ENCODE measurements around the gene PITPNB.
A peak's percentile ranks its signal among the peaks of the same experiment; 100 is the strongest.

PITPNB gene

DNA sequence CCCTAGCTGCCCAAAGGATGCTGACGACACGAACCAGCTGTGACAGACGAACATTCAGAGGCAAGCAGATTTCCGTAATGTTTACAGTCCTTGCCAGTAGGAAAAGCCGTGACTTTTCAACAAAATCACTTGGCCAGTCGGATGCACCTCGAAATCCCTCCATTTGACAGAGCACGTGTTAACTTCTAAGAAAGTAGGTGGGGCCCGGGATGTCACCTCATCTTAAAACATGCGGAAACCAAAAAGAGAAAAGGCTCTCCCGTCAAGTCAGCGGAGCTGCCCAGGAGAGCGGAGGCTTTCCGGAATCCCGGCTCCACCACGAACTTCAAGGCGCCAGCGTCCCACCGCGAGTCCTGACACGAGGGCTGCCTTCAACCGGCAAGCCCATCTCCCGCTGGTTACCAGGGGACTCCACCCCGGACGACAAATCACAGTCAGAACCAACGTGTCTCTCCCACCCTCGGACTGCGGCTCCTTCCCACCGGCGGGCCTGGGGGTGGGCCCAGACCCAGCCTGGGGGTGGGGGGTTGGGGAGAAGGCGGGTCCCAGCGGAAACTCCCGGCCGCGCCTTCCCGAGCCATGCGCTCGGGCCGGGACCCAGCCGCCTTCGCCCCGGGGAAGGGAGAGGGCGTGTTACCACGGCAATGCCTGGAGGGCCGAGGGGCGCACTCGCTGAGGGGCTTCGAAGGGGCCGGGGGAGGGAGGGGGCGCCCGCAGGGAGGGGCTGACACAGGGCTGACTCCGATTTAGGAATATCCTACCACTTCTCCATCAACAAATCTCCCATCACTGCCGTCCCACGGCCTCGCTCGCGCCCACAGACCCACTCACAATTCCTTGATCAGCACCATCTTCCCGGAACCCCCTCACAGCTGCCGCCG is 475 bp downstream of the PITPNB start:
- DNase-seq, result no peak

DNA sequence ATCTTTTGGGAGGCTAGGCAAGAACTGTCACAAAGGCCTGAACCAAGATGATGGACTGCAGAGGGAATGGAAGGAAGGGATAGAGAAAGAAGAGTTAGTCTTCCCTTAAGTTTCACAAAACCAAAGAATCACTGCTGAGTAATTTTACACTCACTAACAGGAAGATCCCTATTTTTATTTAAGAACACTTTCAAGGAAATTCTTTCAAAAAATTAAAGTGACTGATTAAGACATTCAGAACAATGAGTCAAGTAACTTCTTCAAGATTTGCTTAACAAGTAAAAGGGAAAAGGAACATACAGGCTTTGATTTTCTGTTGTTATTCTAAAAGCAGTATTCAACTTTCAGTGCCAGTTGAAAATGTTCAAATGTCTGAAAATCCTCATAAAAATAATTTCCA is 3.1 kb downstream of the PITPNB start:
- no peak for DNase-seq

- no peak for DNase-seq
These were observed 5.8 kb downstream of the PITPNB start for GRCh38 chr22:27913162-27913741.

DNA sequence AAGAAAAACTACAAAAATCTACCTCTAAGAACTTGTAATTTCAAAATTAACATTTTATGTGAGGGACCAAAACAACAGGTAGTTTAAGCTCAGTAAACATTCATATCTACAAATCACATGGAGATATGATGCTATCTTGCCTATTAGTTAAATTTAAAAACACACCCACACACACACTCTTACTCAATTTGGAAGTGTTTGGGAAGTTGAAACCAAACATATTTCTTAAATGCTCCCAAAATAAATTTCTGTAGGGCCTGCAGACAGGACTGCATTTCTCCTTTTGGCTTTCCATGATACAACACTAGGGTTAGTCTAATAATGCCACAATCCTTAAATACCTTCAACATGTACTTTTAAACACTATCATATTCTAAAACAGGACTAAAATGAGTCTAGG is 7.0 kb downstream of the PITPNB start:
- DNase-seq, result no peak

DNA sequence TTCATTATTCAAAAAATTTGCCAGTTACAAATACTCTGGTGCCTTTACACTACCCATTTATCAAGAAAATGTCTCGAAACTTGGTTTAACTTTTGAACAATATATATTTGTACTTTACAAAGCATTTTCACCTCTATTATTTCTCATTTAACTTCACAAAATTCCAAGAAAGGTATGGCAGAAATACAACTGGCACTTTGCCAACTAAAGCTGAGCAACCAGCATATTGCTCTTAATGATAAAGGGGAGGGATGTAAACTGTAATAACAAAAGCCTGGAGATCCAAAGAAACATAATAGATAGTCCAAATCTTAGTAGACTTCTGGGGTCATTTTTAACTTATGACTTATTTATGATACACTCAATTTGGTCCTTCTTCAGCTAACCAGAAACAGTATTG is 7.7 kb downstream of the PITPNB start:
- DNase-seq, result no peak

GRCh38 chr22:27906241-27906640 is 12.8 kb downstream of the PITPNB start:
- DNase-seq, result no peak

DNA sequence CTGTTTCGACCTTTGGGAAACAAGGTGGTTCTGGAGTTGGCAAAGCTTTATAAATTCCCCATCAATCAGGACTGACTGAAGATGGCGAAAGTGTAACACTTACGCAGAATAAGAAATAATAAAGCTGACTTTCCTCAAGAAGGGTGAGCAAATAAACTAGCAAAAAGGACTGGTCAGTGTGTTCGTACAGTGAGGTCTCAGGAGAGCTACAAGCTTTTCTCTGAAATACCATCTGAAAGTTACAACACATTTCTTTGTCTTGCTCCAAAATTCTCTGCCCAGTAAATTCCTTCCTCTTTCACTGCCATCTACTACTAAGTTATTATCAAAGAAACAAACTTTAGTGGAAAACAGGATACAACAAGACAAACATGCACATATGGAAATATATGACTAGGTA is 13.4 kb downstream of the PITPNB start:
- no peak for DNase-seq

- no peak for DNase-seq
These were observed 15.1 kb downstream of the PITPNB start for GRCh38 chr22:27903805-27904473.

GRCh38 chr22:27900153-27900552 is 18.9 kb downstream of the PITPNB start:
- DNase-seq, result no peak

GRCh38 chr22:27896245-27896644 is 22.8 kb downstream of the PITPNB start:
- no peak for DNase-seq

- DNase-seq, result no peak
These were observed 23.5 kb downstream of the PITPNB start for GRCh38 chr22:27895600-27895999.

DNA sequence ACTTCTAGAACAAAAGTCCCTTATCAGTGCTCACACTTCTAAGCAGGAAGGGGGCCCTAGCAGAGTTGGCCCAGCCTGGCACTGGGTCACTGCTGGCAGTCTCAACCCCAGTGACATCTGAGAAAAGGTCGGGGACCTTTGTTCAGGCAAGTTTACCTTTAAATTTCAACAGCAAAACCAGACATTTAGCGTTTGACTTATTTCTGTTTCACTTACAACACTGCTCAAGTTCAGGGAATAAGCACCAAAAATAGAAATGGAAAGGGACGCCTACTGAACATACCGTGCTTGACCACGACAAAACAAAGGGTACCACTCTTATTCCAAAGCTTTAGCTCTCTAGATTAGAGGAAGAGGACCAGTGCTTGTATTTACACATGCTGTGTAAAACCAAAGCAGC is 26.2 kb downstream of the PITPNB start:
- DNase-seq, result no peak

- DNase-seq, result no peak
These were observed 27.0 kb downstream of the PITPNB start for GRCh38 chr22:27892064-27892463.

DNA sequence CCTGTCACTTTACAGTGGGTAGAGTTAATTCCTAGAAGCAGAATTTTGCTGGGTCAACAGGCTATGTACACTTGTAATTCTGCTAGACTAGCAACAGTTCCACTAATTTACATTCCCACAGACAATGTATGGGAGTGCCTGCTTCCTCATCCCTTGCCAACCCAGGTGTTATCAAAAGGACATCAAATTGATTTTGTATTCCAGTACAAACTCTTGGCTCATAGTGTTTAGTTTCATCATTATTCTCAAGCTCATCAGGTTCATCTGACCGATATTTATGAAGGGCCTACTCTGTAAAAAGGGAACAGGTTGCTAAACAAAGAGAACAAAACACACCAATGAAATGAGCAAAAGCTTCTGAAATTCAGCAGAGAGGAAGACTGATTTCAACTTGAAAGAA is 30.7 kb downstream of the PITPNB start:
- no peak for DNase-seq

DNA sequence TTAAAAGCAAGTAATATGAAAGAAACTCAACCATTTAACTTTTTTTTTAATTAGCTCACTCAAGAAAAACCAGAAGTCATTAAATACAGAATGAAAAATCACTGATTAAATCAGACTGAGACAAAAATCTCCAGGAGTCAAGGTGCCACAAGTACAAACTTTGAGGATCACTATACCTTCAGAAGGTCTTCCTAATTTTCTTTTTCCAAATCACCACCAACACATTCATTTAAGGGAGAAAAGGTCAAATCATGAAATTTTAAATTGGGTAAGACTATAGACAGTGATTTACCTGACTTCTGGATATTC is 32.3 kb downstream of the PITPNB start:
- no peak for DNase-seq

- no peak for DNase-seq
These were observed 32.8 kb downstream of the PITPNB start for GRCh38 chr22:27885977-27886842.

GRCh38 chr22:27883656-27884350 is 35.3 kb downstream of the PITPNB start:
- no peak for DNase-seq

DNA sequence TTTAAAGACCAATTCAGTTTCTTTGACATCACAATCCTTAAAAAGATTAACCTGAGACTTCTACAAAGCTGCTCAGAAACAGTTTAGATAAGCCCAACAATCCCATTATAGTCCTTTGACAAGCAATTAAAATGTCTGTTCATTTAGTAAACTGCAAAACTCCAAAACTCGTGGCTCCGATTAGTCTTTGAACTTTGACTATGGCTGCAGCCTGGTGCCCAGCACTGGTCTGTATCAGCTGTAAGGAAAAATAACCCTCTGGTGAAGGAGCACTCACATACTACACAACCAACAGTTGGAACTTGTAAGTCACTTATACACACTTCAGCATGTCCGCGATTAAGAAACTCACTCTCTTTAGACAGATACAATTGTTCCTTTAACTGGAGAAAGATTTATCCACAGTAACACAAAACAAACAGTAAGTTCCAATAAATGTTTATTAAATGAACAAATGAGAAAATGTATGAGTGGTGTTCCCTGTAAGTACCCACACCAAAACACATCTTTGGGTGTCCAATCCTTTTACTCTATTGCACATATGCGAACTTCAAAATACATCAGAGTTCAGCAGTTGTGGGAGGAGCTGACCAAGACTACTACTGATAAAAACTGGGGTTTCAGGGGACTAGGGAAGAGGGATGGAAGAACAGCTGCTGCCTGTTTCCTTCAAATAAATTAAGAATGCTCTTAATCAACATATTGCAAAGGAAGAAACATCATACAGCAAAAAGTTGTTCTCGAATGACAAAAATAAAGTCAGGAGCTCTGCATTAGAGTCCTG is 36.4 kb downstream of the PITPNB start:
- DNase-seq, result no peak

DNA sequence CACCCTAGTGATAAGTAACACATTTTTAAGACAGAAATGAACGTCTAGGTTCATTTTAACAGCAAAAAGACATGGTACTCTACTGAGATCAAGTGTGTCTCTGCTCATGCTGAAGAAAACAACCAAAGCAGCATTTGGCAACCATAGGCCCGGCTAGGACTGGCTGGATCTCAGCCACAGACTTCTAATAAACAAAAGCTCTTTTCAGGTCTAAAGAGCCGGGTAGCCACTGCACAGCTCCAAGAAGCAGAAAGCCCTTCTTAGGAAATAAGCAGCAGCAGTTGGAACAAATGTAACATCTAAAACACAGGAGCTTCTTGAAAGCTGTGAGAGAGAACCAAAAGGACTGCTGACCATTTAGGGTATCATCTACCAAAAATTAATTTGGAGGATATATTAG is 37.6 kb downstream of the PITPNB start:
- DNase-seq, result no peak

- DNase-seq, result peak; percentile 15
These were observed 38.2 kb downstream of the PITPNB start for GRCh38 chr22:27880778-27881394.

- DNase-seq, result no peak
These were observed 39.1 kb downstream of the PITPNB start for GRCh38 chr22:27879923-27880322.

Measured in DMS153 (cell line).